GM12878 (cell line): ENCODE data around the gene PLP1. TPM values are rescaled to one million over a fixed set of nuclear protein-coding genes. Genes with fewer than 3 reads are reported as not detected.

ENCODE experiments used
- ATAC-seq: fragments of 200-7000 bp; cut with Tn5 transposase; 3 replicates; pipeline ENCODE4 v1.9.1; 2020; ENCODE audit warnings: mild to moderate bottlenecking, moderate library complexity
- BruUV-seq: library from RNA; stranded (reverse); fragments of 400-500 nt; replicated peaks from 2 replicates; lab custom pipeline; 2021; lab: Mats Ljungman, UMichigan
- CTCF ChIA-PET: fragments of 300-600 bp; sonication (Branson Sonifier 250); formaldehyde crosslinking; extraction: SDS; loops from one replicate; lab custom pipeline; 2021; ENCODE audit warnings: inconsistent platforms; lab: Yijun Ruan, JAX
- POLR2A ChIA-PET: fragments of 350-600 bp; formaldehyde crosslinking; extraction: SDS; loops from one replicate; lab custom pipeline; 2021; ENCODE audit warnings: inconsistent platforms; lab: Charles Lee
- RAD21 ChIA-PET: fragments of 300-600 bp; sonication (Branson Sonifier 250); formaldehyde crosslinking; loops from one replicate; lab custom pipeline; 2023; ENCODE audit warnings: antibody characterized with exemption; ENCODE audit not compliant: unreplicated experiment; lab: Charles Lee
- SMC1A ChIA-PET: fragments of 300-600 bp; sonication (Branson Sonifier 250); formaldehyde crosslinking; loops from one replicate; lab custom pipeline; 2023; ENCODE audit not compliant: unreplicated experiment, uncharacterized antibody; lab: Charles Lee
- DNase-seq: peaks from one replicate; pipeline ENCODE4 v3.0.0-alpha.2; 2011; ENCODE audit warnings: low read depth, low spot score
- FAIRE-seq: peaks from 3 replicates; lab custom pipeline; 2011; peaks lifted over from hg19 to GRCh38; lab: Jason Lieb, UNC
- H2AFZ ChIP-seq: 2 replicates; pipeline ENCODE4 v1.6.0; 2011; ENCODE audit warnings: low read depth, low read length, control low read depth; ENCODE audit not compliant: control insufficient read depth
- H3K27ac ChIP-seq: 2 replicates; pipeline ENCODE4 v1.5.1; 2011; ENCODE audit warnings: control low read depth; ENCODE audit not compliant: control insufficient read depth, insufficient read depth
- H3K27me3 ChIP-seq, 2 experiments: replicated peaks in 1 of 2; 2 replicates each; pipeline versions ENCODE4 v1.6.0 to v1.6.1; 2011; ENCODE audit warnings: low read length in 1 of 2; ENCODE audit not compliant: control insufficient read depth in 2 of 2, insufficient read depth in 2 of 2
- H3K36me3 ChIP-seq, 2 experiments: 2 replicates each; pipeline ENCODE4 v1.5.1; 2011; ENCODE audit warnings: low read length in 1 of 2; ENCODE audit not compliant: control insufficient read depth in 2 of 2, insufficient read depth in 2 of 2
- H3K4me1 ChIP-seq: 2 replicates; pipeline ENCODE4 v1.6.1; 2011; ENCODE audit warnings: mild to moderate bottlenecking, low read length, moderate library complexity, mixed read lengths; ENCODE audit not compliant: control insufficient read depth, insufficient read depth
- H3K4me2 ChIP-seq: 2 replicates; pipeline ENCODE4 v1.6.0; 2011; ENCODE audit warnings: control low read depth; ENCODE audit not compliant: control insufficient read depth, insufficient read depth
- H3K4me3 ChIP-seq: fragments of 200-600 bp; sonication (generic); 2 replicates; pipeline ENCODE4 v1.5.1; 2016
- H3K79me2 ChIP-seq: 2 replicates; pipeline ENCODE4 v1.6.0; 2011; ENCODE audit warnings: low read length; ENCODE audit not compliant: control insufficient read depth, insufficient read depth
- H3K9ac ChIP-seq: 2 replicates; pipeline ENCODE4 v1.8.0; 2011; ENCODE audit warnings: low read length, control low read depth, mixed read lengths; ENCODE audit not compliant: control insufficient read depth, insufficient read depth
- H3K9me3 ChIP-seq: replicated peaks from 3 replicates; pipeline ENCODE4 v1.5.1; 2011; ENCODE audit warnings: mild to moderate bottlenecking, low read length; ENCODE audit not compliant: control insufficient read depth, insufficient read depth
- H4K20me1 ChIP-seq: 2 replicates; pipeline ENCODE4 v1.6.0; 2011; ENCODE audit not compliant: control insufficient read depth, insufficient read depth
- ASH2L ChIP-seq: fragments of 300-600, 200-600 bp; sonication (generic); IDR thresholded peaks from 2 replicates; pipeline ENCODE4 v1.6.1; 2017; ENCODE audit warnings: low read depth, mild to moderate bottlenecking, borderline replicate concordance
- CEBPB ChIP-seq, 2 experiments: fragments of 150-350 bp in 1 of 2; IDR thresholded peaks; 2 replicates each; pipeline ENCODE4 v1.6.1; 2012 to 2014; ENCODE audit warnings: low read depth in 2 of 2, low read length in 2 of 2, borderline replicate concordance in 1 of 2, inconsistent platforms in 1 of 2
- CREM ChIP-seq: IDR thresholded peaks from 2 replicates; pipeline ENCODE4 v1.6.1; 2014; ENCODE audit warnings: antibody characterized with exemption, low read depth
- EGR1 ChIP-seq, 2 experiments: IDR thresholded peaks; 1 replicate in 1 of 2; 2 replicates in 1 of 2; pipeline ENCODE4 v1.6.1; 2011 to 2012; ENCODE audit warnings: low read depth in 2 of 2, low read length in 2 of 2, borderline replicate concordance in 1 of 2, mild to moderate bottlenecking in 1 of 2, moderate library complexity in 1 of 2
- FOS ChIP-seq: IDR thresholded peaks from 3 replicates; pipeline ENCODE4 v1.6.1; 2011; ENCODE audit warnings: borderline replicate concordance; ENCODE audit not compliant: insufficient read length; ENCODE audit errors: extremely low read depth
- IKZF2 ChIP-seq, 2 experiments: fragments of 450-650 bp; IDR thresholded peaks; 2 replicates each; pipeline ENCODE4 v1.6.1; 2017; ENCODE audit warnings: mild to moderate bottlenecking in 2 of 2, moderate library complexity in 2 of 2
- MAX ChIP-seq: IDR thresholded peaks from 2 replicates; pipeline ENCODE4 v1.6.1; 2012; ENCODE audit warnings: low read depth, low read length, improper control_type of control experiment
- MXI1 ChIP-seq: fragments of 150-350 bp; IDR thresholded peaks from 2 replicates; pipeline ENCODE4 v1.6.1; 2011; ENCODE audit warnings: low read depth, mild to moderate bottlenecking, inconsistent platforms, low read length, improper control_type of control experiment
- NBN ChIP-seq: fragments of 450-650 bp; IDR thresholded peaks from 2 replicates; pipeline ENCODE4 v1.6.1; 2016
- PKNOX1 ChIP-seq: fragments of 450-650 bp; IDR thresholded peaks from 2 replicates; pipeline ENCODE4 v1.6.1; 2016; ENCODE audit warnings: mild to moderate bottlenecking
- POU2F2 ChIP-seq: IDR thresholded peaks from 3 replicates; pipeline ENCODE4 v1.6.1; 2011; ENCODE audit warnings: low read depth, mild to moderate bottlenecking, low read length, borderline replicate concordance
- RUNX3 ChIP-seq: IDR thresholded peaks from 2 replicates; pipeline ENCODE4 v1.6.1; 2012; ENCODE audit warnings: low read length, inconsistent platforms
- STAT3 ChIP-seq: IDR thresholded peaks from 2 replicates; pipeline ENCODE4 v1.6.1; 2011; ENCODE audit warnings: low read depth, low read length, improper control_type of control experiment
- SUZ12 ChIP-seq: fragments of 200-600 bp; sonication (generic); IDR thresholded peaks from one replicate; pipeline ENCODE4 v1.6.1; 2018; ENCODE audit warnings: antibody characterized with exemption, mild to moderate bottlenecking; ENCODE audit not compliant: unreplicated experiment
- TCF12 ChIP-seq: IDR thresholded peaks from 2 replicates; pipeline ENCODE4 v1.6.1; 2011; ENCODE audit warnings: low read depth, mild to moderate bottlenecking, low read length
- ZNF24 ChIP-seq: fragments of 450-650 bp; IDR thresholded peaks from 2 replicates; pipeline ENCODE4 v1.6.1; 2017; ENCODE audit warnings: antibody characterized with exemption, mild to moderate bottlenecking
- WGBS: methylation state at CpG from one replicate; pipeline ENCODE4 v1.1.6; 2016; ENCODE audit warnings: low lambda C conversion rate; ENCODE audit not compliant: insufficient replicate concordance, insufficient coverage; ENCODE audit errors: missing lambda C conversion rate; 5-methylcytosine and 5-hydroxymethylcytosine counted together
- in situ Hi-C: fragments of 300-500 bp; cut with MboI; formaldehyde crosslinking; loops from 9 replicates; pipeline ENCODE4 v1.14.3; 2018; ENCODE audit warnings: mixed read lengths
- intact Hi-C: fragments of 100-400 bp; cut with micrococcal nuclease; formaldehyde crosslinking; loops from one replicate; pipeline ENCODE4 v1.14.2; 2022; ENCODE audit not compliant: unreplicated experiment
- polyA plus RNA-seq, 11 experiments: library from polyadenylated mRNA; depleted of rRNA in 4 of 11; unstranded in 6 of 11; stranded (reverse) in 5 of 11; fragments of >200 nt; fragmentation: Nextera tagmentation in 4 of 11; fragmentation: Illumina TruSeq in 1 of 11; extraction: Ambion mirVana in 4 of 11; extraction: Trizol in 1 of 11; gene quantifications; 1 replicate in 1 of 11; 2 replicates in 10 of 11; pipeline versions ENCODE4 v1.2.1 to v1.2.3, GENCODE V29; 2011 to 2016; ENCODE audit warnings: inconsistent platforms in 2 of 11, missing spikeins in 2 of 11, low read depth in 1 of 11
- total RNA-seq, 4 experiments: library from RNA; depleted of rRNA in 3 of 4; stranded (reverse); fragments of >200 nt in 3 of 4; fragmentation: Illumina TruSeq in 1 of 4; extraction: Trizol in 1 of 4; gene quantifications; 2 replicates each; pipeline versions ENCODE4 v1.2.1 to v1.2.3, GENCODE V29; 2013 to 2021

Gene PLP1
- total and polyA plus RNA-seq, 10 of the 15 experiments (the other 5 are each of a cell fraction or from before 2014, with no cell fraction given), result not detected

GRCh38 chrX:103791826-103792485, 15.3 kb downstream of the PLP1 start:
- no TSS peak for BruUV-seq
- H3K9ac ChIP-seq, result no peak overlapping the region
- ATAC-seq (no peak), DNase-seq (no peak), FAIRE-seq (no peak)
- H3K27ac ChIP-seq, result no peak overlapping the region
- no peak overlapping the region for H2AFZ ChIP-seq
- RAD21 ChIA-PET, result no interaction called here
- H3K4me1 ChIP-seq, result no peaks in the 10 kb centered on the region
- WGBS, result 0% methylated on average over 2 of the region's 2 CpGs
- intact Hi-C loops, result no loop called here
- SMC1A ChIA-PET, result interaction anchor here (1.6 to 1.8 kb wide), 2 partner anchors 16 kb away, joined by 5 to 6 read pairs; no protein-coding TSS in a partner anchor
- POLR2A ChIA-PET, result no interaction called here
- CTCF ChIA-PET, result interaction anchor here (0.7 to 1.5 kb wide), 2 partner anchors 27 to 150 kb away, joined by 3 to 5 read pairs; no protein-coding TSS in a partner anchor
- no peak overlapping the region for H3K4me2 ChIP-seq
- no peaks in the 10 kb centered on the region for H3K9me3 ChIP-seq
- TF ChIP-seq CEBPB (IDR thresholded peaks at IDR 0.05; ENCODE audit: borderline replicate concordance in 1 of 2, low read depth in 2 of 2, low read length in 2 of 2) (no peak), ASH2L (no peak), CREM (no peak), IKZF2 (IDR thresholded peaks at IDR 0.05) (no peak), TCF12 (no peak), SUZ12 (no peak), ZNF24 (no peak), POU2F2 (no peak), NBN (no peak), MXI1 (no peak), EGR1 (IDR thresholded peaks at IDR 0.05; ENCODE audit: borderline replicate concordance in 1 of 2, low read depth in 2 of 2, low read length in 2 of 2) (no peak), MAX (no peak), STAT3 (no peak), FOS (no peak), RUNX3 (no peak), PKNOX1 (no peak)
- TF ChIP-seq, all 136 proteins: peak for 0
- no peaks in the 10 kb centered on the region for H3K79me2 ChIP-seq
- in situ Hi-C loops, result no loop called here
- H3K36me3 ChIP-seq, result no peaks in the 10 kb centered on the region
- H3K27me3 ChIP-seq, result no peaks in the 10 kb centered on the region
- H3K4me3 ChIP-seq, result no peak overlapping the region
- H4K20me1 ChIP-seq, result no peaks in the 10 kb centered on the region
